K562 (cell line): ENCODE results near the gene FA2H.

Experiments
- ATF3 ChIP-seq, 2 experiments: fragments of 450-650 bp in 1 of 2; sonication (generic) in 1 of 2; formaldehyde crosslinking in 1 of 2; IDR thresholded peaks in 1 of 2; conservative IDR thresholded peaks in 1 of 2; 2 replicates each; pipeline versions ENCODE4 v1.6.1 to v1.8.1; 2016 to 2023; ENCODE audit warnings: mild to moderate bottlenecking in 2 of 2, moderate library complexity in 2 of 2, inconsistent platforms in 1 of 2, missing genetic modification reagents in 1 of 2
- CHD2 ChIP-seq: IDR thresholded peaks from 2 replicates; pipeline ENCODE4 v1.6.1; 2011; ENCODE audit warnings: low read depth, low read length

GRCh38 chr16:74725651-74726455 is 48.8 kb downstream of the FA2H start:
- no peak for TF ChIP-seq CHD2
- TF ChIP-seq ATF3 (IDR thresholded peaks at IDR 0.05) = no peak
- TF ChIP-seq ATF3 (CRISPR knock-in tag; conservative IDR thresholded peaks at IDR 0.05) = no peak
